GM12892 (cell line): ENCODE data around the gene ASB6.

Experiments
- POLR2A ChIP-seq: IDR thresholded peaks from 2 replicates; pipeline ENCODE4 v1.6.1; 2011; ENCODE audit warnings: low read depth, low read length, control low read depth
- TAF1 ChIP-seq: IDR thresholded peaks from 2 replicates; pipeline ENCODE4 v1.6.1; 2011; ENCODE audit warnings: low read depth, mild to moderate bottlenecking, control low read depth, low read length, borderline replicate concordance

- no peak for TF ChIP-seq POLR2A
- TF ChIP-seq TAF1 = no peak
Measured at GRCh38 chr9:129685220-129685932, 43.4 kb upstream of the ASB6 start.
